Breast epithelium (tissue), 3 donors: ENCODE measurements around the gene KRT37.

Experiments
- CTCF ChIP-seq, 3 donors: fragments of 450-650 bp; IDR thresholded peaks; one replicate each; pipeline ENCODE4 v1.5.1; 2016 to 2017; ENCODE audit warnings: antibody characterized with exemption in 3 of 3, mild to moderate bottlenecking in 3 of 3, moderate library complexity in 3 of 3
- POLR2A ChIP-seq: fragments of 450-650 bp; IDR thresholded peaks from one replicate; pipeline ENCODE4 v1.6.1; 2016; ENCODE audit warnings: antibody characterized with exemption, mild to moderate bottlenecking, moderate library complexity

DNA sequence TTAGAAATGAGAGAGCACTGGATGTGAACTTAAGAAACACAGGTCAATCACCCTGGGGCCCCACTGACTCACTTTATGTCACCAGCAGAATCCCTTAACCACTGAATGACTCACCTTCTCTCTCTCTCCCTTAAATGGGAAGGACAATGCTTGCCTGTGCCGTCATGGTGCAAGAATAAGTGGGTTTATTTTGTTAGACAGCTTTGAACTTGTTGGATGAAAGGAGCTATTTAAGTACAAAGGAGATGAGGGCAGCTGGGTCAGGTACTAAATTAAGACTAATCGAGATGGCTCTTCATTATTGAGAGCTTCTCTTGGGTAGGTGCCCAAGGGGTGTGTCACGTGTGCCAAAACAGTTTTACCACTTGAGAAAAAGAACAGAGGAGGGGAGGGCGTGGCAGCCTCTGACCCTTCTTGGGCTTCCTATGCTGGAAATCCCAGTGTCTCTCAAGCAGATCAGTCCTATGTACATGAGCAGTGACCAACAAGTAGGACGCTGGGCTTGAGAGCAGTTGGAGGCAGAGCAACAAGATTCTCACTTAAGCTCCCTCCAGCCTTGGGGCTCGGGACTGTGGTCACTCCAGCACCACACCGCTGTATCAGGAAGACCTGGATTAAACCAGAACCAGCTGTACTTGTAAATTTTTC lies 20.2 kb downstream of the KRT37 start:
- TF ChIP-seq POLR2A (no peak), CTCF (IDR thresholded peaks at IDR 0.05) (no peak)
